Activated T-cell treated with anti-CD3 and anti-CD28 coated beads, Interleukin-2, amount 50 U/mL, for 72 hours (primary cell): ENCODE measurements around the gene BBX. TPM values are rescaled to one million over a fixed set of nuclear protein-coding genes. Genes with fewer than 3 reads are reported as not detected.
A peak's percentile ranks its signal among the peaks of the same experiment; 100 is the strongest.

ENCODE experiments used
- ATAC-seq, 2 donors: fragments of 150-1000 bp; cut with Tn5 transposase; replicated peaks in 1 of 2; 2 replicates each; pipeline ENCODE4 v1.10.0; 2021; ENCODE audit warnings: moderate library complexity in 2 of 2, mild to moderate bottlenecking in 1 of 2
- DNase-seq, 2 donors: peaks; one replicate each; pipeline ENCODE4 v3.0.0; 2021 to 2022; ENCODE audit warnings: mixed read lengths in 1 of 2
- H3K27ac Mint-ChIP-seq: one replicate; pipeline ENCODE4 v1.8.0; 2022; ENCODE audit warnings: mild to moderate bottlenecking, moderate library complexity, mixed read lengths
- H3K27me3 Mint-ChIP-seq: one replicate; pipeline ENCODE4 v1.8.0; 2022; ENCODE audit warnings: low read depth, mixed read lengths
- H3K36me3 Mint-ChIP-seq, 2 donors: one replicate each; pipeline ENCODE4 v1.8.0; 2022; ENCODE audit warnings: mixed read lengths in 2 of 2, mild to moderate bottlenecking in 1 of 2; ENCODE audit not compliant: insufficient read depth in 2 of 2
- H3K4me1 Mint-ChIP-seq: one replicate; pipeline ENCODE4 v1.8.0; 2022; ENCODE audit warnings: low read depth, mixed read lengths
- H3K4me3 Mint-ChIP-seq, 2 donors: one replicate each; pipeline ENCODE4 v1.8.0; 2022; ENCODE audit warnings: mild to moderate bottlenecking in 2 of 2, mixed read lengths in 2 of 2, moderate library complexity in 2 of 2
- H3K9me3 Mint-ChIP-seq, 2 donors: one replicate each; pipeline ENCODE4 v1.8.0; 2022; ENCODE audit warnings: mixed read lengths in 2 of 2
- total RNA-seq, 2 donors: library from RNA; stranded (reverse); gene quantifications; one replicate each; pipeline ENCODE4 v1.2.3, GENCODE V29; 2022

BBX gene
- total RNA-seq = 10 to 100 TPM; 65.0 to 65.1 TPM

GRCh38 chr3:107522510-107523288, at the start of gene BBX:
Gene BBX, plus strand, starts transcription at chr3:107522962. Its CDS starts 187,499 bp downstream, at chr3:107710461.
- Mint-ChIP-seq H3K9me3 (no peaks in the 10 kb centered on the region), H3K27me3 (no peaks in the 10 kb centered on the region), H3K4me1 (peaks cover 25% of the 10 kb centered on the region)

GRCh38 chr3:107476462-107476861, 46.3 kb upstream of the BBX start:
- Mint-ChIP-seq H3K9me3 (peaks cover 2 to 7% of the 10 kb centered on the region in 2 donors), H3K4me3 (no peak overlapping the region), H3K27me3 (peaks cover 21% of the 10 kb centered on the region)

More at GRCh38 chr3:107522510-107523288, at the start of gene BBX:
- DNase-seq (peak; percentile 88 to 93), ATAC-seq (peak; percentile 94)
- H3K27ac Mint-ChIP-seq = peak within 1 kb of the TSS; percentile 99
- H3K36me3 Mint-ChIP-seq = peaks cover 11 to 14% of the 10 kb centered on the region in 2 donors
- peak within 1 kb of the TSS; percentile 95 to 99 for H3K4me3 Mint-ChIP-seq

GRCh38 chr3:107487490-107487889, 35.3 kb upstream of the BBX start:
- Mint-ChIP-seq H3K27me3 (no peaks in the 10 kb centered on the region), H3K36me3 (no peaks in the 10 kb centered on the region), H3K4me1 (no peaks in the 10 kb centered on the region), H3K4me3 (no peak overlapping the region), H3K9me3 (no peaks in the 10 kb centered on the region), H3K27ac (no peak overlapping the region)
- ATAC-seq (peak in 1 of 2 donors; percentile 62), DNase-seq (no peak)

More at GRCh38 chr3:107476462-107476861, 46.3 kb upstream of the BBX start:
- no peak for ATAC-seq
- Mint-ChIP-seq H3K36me3 (peaks cover 2 to 9% of the 10 kb centered on the region in 2 donors), H3K4me1 (no peaks in the 10 kb centered on the region), H3K27ac (no peak overlapping the region)
- no peak for DNase-seq

- no peaks in the 10 kb centered on the region for H3K9me3 Mint-ChIP-seq
- H3K4me3 Mint-ChIP-seq = no peak overlapping the region
- ATAC-seq = no peak
- H3K27ac Mint-ChIP-seq = no peak overlapping the region
- H3K36me3 Mint-ChIP-seq = no peaks in the 10 kb centered on the region
- no peaks in the 10 kb centered on the region for H3K4me1 Mint-ChIP-seq
- no peak for DNase-seq
- H3K27me3 Mint-ChIP-seq = no peaks in the 10 kb centered on the region
Measured at GRCh38 chr3:107488942-107489341, 33.8 kb upstream of the BBX start.

- H3K4me3 Mint-ChIP-seq = no peak overlapping the region
- H3K27ac Mint-ChIP-seq = no peak overlapping the region
- no peaks in the 10 kb centered on the region for H3K9me3 Mint-ChIP-seq
- H3K27me3 Mint-ChIP-seq = no peaks in the 10 kb centered on the region
- H3K36me3 Mint-ChIP-seq = no peaks in the 10 kb centered on the region
- no peak for DNase-seq
- ATAC-seq = no peak
- no peaks in the 10 kb centered on the region for H3K4me1 Mint-ChIP-seq
Measured at GRCh38 chr3:107493134-107493533, 29.6 kb upstream of the BBX start.

- no peak overlapping the region for H3K27ac Mint-ChIP-seq
- H3K9me3 Mint-ChIP-seq = no peaks in the 10 kb centered on the region
- no peaks in the 10 kb centered on the region for H3K36me3 Mint-ChIP-seq
- no peak for DNase-seq
- no peak for ATAC-seq
- no peaks in the 10 kb centered on the region for H3K4me1 Mint-ChIP-seq
- H3K4me3 Mint-ChIP-seq = no peak overlapping the region
- no peaks in the 10 kb centered on the region for H3K27me3 Mint-ChIP-seq
Measured at GRCh38 chr3:107496855-107497254, 25.9 kb upstream of the BBX start.

GRCh38 chr3:107498646-107499045, 24.1 kb upstream of the BBX start:
- Mint-ChIP-seq H3K27ac (no peak overlapping the region), H3K9me3 (no peaks in the 10 kb centered on the region), H3K4me1 (no peaks in the 10 kb centered on the region), H3K36me3 (no peaks in the 10 kb centered on the region), H3K27me3 (no peaks in the 10 kb centered on the region), H3K4me3 (no peak overlapping the region)
- DNase-seq (no peak), ATAC-seq (no peak)

- no peak for ATAC-seq
- H3K27me3 Mint-ChIP-seq = no peaks in the 10 kb centered on the region
- peaks cover 0 to 1% of the 10 kb centered on the region in 2 donors for H3K9me3 Mint-ChIP-seq
- no peaks in the 10 kb centered on the region for H3K4me1 Mint-ChIP-seq
- H3K27ac Mint-ChIP-seq = no peak overlapping the region
- no peak for DNase-seq
- no peak overlapping the region for H3K4me3 Mint-ChIP-seq
- no peaks in the 10 kb centered on the region for H3K36me3 Mint-ChIP-seq
Measured at GRCh38 chr3:107506458-107506857, 16.3 kb upstream of the BBX start.

- H3K4me1 Mint-ChIP-seq = no peaks in the 10 kb centered on the region
- ATAC-seq = no peak
- H3K4me3 Mint-ChIP-seq = no peak overlapping the region
- H3K27me3 Mint-ChIP-seq = no peaks in the 10 kb centered on the region
- H3K9me3 Mint-ChIP-seq = peaks cover 0 to 1% of the 10 kb centered on the region in 2 donors
- H3K36me3 Mint-ChIP-seq = no peaks in the 10 kb centered on the region
- no peak for DNase-seq
- no peak overlapping the region for H3K27ac Mint-ChIP-seq
Measured at GRCh38 chr3:107508331-107508730, 14.4 kb upstream of the BBX start.

- no peak overlapping the region for H3K4me3 Mint-ChIP-seq
- peaks cover 0 to 1% of the 10 kb centered on the region in 2 donors for H3K9me3 Mint-ChIP-seq
- H3K4me1 Mint-ChIP-seq = no peaks in the 10 kb centered on the region
- H3K27ac Mint-ChIP-seq = no peak overlapping the region
- DNase-seq = no peak
- H3K36me3 Mint-ChIP-seq = no peaks in the 10 kb centered on the region
- ATAC-seq = no peak
- peaks cover 10% of the 10 kb centered on the region for H3K27me3 Mint-ChIP-seq
Measured at GRCh38 chr3:107512108-107512507, 10.7 kb upstream of the BBX start.

GRCh38 chr3:107514453-107514852, 8.3 kb upstream of the BBX start:
- Mint-ChIP-seq H3K9me3 (no peaks in the 10 kb centered on the region), H3K4me1 (no peaks in the 10 kb centered on the region), H3K27me3 (peaks cover 10% of the 10 kb centered on the region), H3K36me3 (no peaks in the 10 kb centered on the region), H3K27ac (no peak overlapping the region), H3K4me3 (no peak overlapping the region)
- no peak for DNase-seq
- no peak for ATAC-seq

GRCh38 chr3:107516475-107516874, 6.3 kb upstream of the BBX start:
- Mint-ChIP-seq H3K27me3 (peaks cover 10% of the 10 kb centered on the region), H3K27ac (no peak overlapping the region)

GRCh38 chr3:107520535-107520934, 2.2 kb upstream of the BBX start:
- Mint-ChIP-seq H3K4me1 (peaks cover 8% of the 10 kb centered on the region), H3K9me3 (no peaks in the 10 kb centered on the region), H3K36me3 (peaks cover 5 to 10% of the 10 kb centered on the region in 2 donors), H3K27me3 (peaks cover 10% of the 10 kb centered on the region), H3K4me3 (no peak overlapping the region), H3K27ac (no peak overlapping the region)
- DNase-seq (no peak), ATAC-seq (no peak)

More at GRCh38 chr3:107516475-107516874, 6.3 kb upstream of the BBX start:
- DNase-seq (no peak), ATAC-seq (no peak)
- Mint-ChIP-seq H3K4me3 (no peak overlapping the region), H3K36me3 (no peaks in the 10 kb centered on the region), H3K9me3 (no peaks in the 10 kb centered on the region), H3K4me1 (no peaks in the 10 kb centered on the region)
